ENCODE results near the gene APEH.
"Not testable (repeated sequence)": the region's sequence is repeated elsewhere in the genome, so short reads cannot be mapped to it uniquely, and the experiment has no call there.

DNA sequence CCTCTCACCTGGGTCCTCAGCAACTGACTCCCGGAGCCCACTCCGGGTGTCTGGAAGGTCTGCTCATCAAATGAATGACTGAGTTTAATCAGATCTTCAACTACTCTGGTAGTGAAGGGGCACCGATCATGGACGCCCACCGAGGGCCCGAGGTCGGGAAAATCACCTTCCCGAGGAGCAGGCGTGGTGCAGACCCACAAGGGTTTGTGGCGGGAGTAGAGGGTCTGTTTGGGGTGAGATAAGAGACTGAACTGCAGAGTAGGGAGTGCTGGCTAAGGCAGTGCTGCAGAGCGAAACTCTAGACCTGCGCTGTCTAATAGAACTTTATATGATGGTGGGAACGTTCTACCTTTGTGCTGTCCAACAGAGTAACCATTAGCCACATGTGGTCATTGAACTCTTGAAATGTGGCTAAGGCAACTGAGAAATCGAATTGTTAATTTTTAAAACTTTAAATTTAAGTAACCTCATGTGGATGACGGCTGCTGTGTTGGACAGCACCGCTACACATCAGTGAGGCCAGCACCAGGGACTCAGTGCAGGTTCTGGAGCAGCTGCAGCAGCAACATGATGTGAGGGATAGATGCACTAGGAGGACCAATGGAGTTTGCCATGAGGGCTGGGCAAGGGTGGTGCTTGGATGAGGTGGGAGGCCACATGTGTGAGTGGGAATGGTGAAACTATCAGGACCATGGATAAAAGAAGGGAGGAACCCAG is 15.9 kb downstream of the APEH start:
- TF ChIP-seq, protein P1, sequence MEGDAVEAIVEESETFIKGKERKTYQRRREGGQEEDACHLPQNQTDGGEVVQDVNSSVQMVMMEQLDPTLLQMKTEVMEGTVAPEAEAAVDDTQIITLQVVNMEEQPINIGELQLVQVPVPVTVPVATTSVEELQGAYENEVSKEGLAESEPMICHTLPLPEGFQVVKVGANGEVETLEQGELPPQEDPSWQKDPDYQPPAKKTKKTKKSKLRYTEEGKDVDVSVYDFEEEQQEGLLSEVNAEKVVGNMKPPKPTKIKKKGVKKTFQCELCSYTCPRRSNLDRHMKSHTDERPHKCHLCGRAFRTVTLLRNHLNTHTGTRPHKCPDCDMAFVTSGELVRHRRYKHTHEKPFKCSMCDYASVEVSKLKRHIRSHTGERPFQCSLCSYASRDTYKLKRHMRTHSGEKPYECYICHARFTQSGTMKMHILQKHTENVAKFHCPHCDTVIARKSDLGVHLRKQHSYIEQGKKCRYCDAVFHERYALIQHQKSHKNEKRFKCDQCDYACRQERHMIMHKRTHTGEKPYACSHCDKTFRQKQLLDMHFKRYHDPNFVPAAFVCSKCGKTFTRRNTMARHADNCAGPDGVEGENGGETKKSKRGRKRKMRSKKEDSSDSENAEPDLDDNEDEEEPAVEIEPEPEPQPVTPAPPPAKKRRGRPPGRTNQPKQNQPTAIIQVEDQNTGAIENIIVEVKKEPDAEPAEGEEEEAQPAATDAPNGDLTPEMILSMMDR (IDR thresholded peaks at IDR 0.05; ENCODE audit: insufficient read depth, low read depth, low read length) = not testable (repeated sequence)
- not testable (repeated sequence) for TF ChIP-seq EZH2 (IDR thresholded peaks at IDR 0.05; ENCODE audit: insufficient read depth, low read length)

All from astrocyte (in vitro differentiated cells and primary cell).